Fibroblast of peridontal ligament (primary cell): ENCODE measurements around the gene IREB2.

Experiments
- DNase-seq: peaks from one replicate; pipeline ENCODE4 v3.0.0-alpha.2; 2010; ENCODE audit errors: extremely low read depth

Gene IREB2

GRCh38 chr15:78437107-78437761 is 782 bp upstream of the IREB2 start:
- no peak for DNase-seq

- peak; percentile 35 for DNase-seq
Observed at GRCh38 chr15:78438619-78439285, 736 bp downstream of the IREB2 start.

DNA sequence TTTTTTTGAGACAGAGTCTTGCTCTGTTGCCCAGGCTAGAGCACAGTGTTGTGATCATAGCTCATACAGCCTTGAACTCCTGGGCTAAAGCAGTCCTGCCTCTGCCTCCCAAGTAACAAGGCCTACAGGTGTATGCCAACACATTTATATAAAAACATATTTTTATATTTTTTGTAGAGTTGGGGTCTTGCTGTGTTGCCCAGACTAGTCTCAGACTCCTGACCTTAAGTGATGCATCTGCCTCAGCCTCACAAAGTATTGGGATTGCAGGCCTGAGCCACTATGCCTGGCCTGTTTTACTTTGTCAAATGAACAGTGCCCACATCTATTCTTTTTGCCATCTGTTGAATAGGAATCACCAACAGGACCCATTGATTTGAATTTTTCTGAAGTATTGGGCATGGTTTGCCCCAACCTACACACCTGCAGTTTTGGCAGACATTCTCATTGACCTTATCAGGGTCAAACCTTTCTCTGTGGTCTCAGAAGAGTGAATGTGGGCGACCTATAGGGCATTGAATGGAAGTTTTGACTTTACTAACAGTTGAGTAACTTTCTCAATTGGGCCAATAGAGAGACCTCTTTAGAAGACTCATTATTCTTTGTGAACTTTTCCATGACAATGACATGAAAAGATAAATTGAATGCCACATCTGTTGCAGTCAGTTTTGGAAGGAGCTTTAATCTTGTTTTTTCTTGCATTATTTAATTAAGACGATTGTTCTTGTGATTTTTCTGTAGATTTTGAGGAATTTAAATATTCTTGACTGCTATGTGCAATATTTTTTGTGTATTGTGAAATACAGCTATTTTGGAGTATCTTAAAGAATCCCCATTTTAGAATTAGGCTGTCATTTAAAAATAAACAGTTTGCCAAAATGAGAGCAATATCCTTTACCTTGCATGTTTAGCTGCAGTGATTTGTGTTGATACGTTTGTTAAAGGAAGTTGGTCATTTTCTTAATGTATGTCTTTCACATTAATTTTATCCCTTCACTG is 2.7 kb downstream of the IREB2 start:
- no peak for DNase-seq

DNA sequence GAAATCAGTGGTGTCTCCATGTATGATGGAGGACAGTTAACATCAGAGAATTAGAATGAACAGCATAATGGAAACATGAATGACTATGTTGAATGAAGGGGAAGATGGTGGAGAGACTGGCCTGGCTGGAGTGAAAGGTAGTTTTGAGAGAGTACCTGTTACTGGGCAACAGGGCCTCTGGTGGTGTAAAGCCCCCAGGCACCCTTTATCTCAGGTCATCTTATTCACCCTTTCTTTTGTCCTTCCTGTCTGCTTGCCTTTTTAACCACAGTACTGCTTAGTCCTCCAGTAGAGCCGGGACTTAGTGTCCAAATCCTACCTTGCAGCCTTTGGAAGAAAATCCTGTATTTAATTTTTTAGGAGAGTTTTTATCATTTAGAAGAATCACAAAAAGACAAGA is 6.2 kb downstream of the IREB2 start:
- DNase-seq = no peak

DNA sequence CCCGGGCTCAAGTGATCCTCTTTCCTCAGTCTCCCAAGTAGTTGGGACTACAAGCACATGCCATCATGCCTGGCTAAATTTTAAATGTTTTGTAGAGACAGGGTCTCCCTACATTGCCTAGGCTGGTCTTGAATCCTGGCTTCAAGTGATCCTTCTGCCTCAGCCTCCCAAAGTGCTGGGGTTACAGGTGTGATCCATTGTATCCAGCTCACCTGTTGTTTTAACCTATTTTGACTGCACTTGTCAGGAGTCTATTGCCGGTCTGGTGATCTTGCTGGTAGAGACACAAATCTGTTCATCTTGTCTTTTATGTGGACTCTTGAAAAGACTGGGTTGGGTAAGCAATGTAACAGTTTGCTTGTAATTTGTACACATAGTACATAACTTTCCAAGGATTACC is 7.9 kb downstream of the IREB2 start:
- DNase-seq = no peak

- no peak for DNase-seq
Observed at GRCh38 chr15:78446551-78446950, 8.5 kb downstream of the IREB2 start.

GRCh38 chr15:78448441-78449219 is 10.6 kb downstream of the IREB2 start:
- DNase-seq = peak; percentile 44

DNA sequence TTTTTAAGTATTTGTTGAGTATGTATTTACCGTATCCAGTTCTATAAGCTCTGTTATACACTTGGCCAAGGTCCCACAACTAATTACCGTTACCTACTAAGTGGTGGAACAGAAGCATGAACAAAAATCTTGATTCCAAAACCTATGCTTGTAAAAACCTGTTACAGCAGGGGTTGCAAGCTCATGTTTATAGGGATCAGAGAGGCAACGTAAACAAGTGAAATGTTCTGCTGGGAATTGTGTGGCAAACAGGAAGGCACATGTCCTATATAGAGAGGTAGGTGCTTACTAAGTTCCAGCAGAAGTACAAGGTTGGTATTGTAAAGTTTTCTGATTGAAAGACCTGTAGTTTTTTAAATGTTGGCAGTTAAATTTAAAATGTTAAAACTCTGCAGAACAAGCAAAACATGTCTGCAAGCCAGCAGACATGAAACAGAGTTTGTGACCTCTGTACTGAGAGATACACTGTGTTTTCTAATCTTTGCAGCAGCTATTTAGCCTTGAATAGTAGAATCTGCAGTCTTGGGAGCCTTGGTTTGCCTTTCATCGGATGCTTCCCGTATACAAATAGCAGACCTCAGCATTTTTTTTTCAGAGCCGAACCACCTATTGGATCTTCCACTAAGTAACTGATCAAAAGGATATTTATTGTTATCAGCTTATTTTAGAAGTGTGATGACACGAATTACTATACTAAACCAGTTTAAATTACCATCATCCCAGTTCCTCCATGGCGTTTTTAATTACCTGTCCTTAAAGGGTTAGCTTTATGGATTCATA is 11.4 kb downstream of the IREB2 start:
- DNase-seq = no peak

GRCh38 chr15:78450285-78450858 is 12.4 kb downstream of the IREB2 start:
- no peak for DNase-seq

DNA sequence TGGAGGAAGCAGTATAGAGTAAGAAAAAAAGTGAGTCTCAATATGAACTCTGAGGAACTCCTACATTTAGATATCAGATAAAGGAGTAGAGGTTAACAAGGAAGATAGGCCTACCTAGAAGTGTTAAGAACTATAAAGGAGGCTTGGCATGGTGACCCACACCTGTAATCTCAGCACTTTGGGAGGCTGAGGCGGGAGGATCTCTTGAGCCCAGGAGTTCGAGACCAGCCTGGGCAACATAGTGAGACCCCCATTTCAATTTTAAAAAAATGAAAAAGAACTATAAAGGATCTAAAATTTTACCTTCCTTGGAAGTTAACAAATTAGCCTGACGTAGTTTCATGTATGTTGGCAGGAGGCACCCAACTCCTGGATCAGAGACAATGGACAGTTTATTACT is 14.5 kb downstream of the IREB2 start:
- no peak for DNase-seq

GRCh38 chr15:78453447-78453846 is 15.4 kb downstream of the IREB2 start:
- DNase-seq = no peak

DNA sequence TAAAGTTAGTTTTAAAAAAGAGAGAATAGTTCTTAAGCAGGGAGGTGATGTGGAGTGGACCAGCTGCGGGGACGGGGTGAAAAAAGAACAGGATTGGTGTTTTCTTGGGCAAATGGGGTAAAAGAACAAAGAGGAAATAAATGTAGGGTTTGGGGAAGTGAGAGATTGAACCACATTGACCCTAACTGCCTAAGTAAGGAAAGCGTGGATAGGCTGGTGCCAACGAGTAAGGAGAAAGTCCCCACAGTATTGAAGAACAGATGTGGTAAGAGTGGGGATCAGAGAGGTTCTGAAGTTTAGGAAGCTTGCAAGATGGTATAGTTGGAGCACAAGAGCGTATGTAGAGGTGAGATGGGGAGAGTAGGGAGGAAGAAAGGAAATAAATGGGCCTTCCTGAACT is 17.0 kb downstream of the IREB2 start:
- no peak for DNase-seq

DNA sequence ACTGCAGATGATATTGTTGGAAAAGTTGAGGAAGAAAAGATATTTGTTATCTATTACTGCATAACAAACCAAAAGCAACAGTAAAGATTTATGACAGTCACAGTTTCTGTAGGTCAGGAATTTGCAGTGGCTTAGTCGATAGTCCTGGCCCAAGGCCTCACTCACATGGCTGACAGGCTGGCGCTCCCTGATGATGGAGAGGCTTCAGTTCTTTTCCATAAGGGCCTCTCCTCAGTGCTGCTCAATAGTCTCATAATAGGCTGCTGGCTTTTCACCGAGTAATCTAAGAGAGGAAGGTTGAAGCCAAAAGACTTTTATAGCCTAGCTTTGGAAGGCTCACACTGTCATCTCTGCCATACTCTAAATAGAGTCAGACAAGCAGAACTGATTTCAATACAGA is 17.7 kb downstream of the IREB2 start:
- DNase-seq = no peak

- DNase-seq = no peak
Observed at GRCh38 chr15:78456426-78456825, 18.4 kb downstream of the IREB2 start.

DNA sequence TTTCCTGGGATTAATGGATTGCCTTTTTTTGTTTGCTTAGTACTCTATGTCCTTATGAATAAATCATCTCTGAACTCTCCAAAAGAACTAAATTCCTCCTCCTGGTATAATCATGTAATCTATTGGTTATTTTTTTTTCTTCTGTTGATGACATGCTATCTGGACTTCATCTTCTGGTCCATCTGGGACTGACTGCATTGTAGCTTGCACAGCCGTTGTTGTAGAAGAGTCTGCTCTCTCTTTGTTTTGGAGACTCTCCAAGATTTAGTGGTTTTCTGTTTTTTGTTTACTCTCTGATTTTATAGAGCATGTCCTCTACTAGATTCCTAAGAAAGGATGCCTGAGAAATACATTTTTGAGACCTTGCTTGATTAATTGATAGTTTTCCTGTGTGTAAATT is 19.1 kb downstream of the IREB2 start:
- DNase-seq = peak; percentile 88

- no peak for DNase-seq
Observed at GRCh38 chr15:78460737-78461136, 22.7 kb downstream of the IREB2 start.

- no peak for DNase-seq
Observed at GRCh38 chr15:78461171-78461888, 23.3 kb downstream of the IREB2 start.

DNA sequence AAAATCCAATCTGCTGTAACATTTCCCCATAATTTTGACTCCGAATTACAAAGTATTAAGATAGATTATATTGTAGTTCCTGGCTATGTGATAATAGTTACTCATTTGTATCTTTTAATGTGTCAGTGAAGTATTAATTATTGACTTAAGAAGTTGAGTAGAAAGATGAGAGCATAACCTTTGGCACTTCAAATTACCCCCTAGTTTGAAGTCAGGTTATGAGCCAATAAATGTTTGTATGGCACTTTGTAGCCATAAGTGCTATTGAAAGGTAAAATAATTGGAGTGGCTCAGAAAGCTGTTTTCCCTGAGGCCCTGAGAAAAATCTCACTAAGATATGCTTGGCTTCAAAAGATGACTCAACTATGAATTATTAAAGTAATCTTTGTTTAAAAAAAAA is 31.0 kb downstream of the IREB2 start:
- no peak for DNase-seq

- no peak for DNase-seq
Observed at GRCh38 chr15:78477295-78477694, 39.3 kb downstream of the IREB2 start.

DNA sequence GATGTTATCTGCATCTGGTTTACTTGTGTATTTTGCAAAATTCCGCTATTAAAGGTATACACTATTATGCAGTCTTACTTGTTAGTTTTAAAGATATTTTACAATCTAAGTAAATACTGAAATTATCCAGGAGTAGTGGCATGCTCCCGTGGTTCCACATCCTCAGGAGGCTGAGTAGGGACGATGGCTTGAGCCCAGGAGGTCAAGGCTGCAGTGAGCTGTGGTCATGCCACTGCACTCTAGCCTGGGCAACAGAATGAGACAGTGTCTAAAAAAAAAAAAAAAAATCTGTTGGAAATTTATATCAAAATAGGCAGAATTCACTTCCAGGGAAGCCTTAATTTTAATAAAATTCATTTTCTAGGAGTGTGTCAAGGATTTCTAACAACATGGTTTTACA is 41.6 kb downstream of the IREB2 start:
- no peak for DNase-seq
